ENCODE measurements around the gene EFCAB10.
A peak's percentile ranks its signal among the peaks of the same experiment; 100 is the strongest.
"Not testable (repeated sequence)": the region's sequence is repeated elsewhere in the genome, so short reads cannot be mapped to it uniquely, and the experiment has no call there.

EFCAB10 gene

GRCh38 chr7:105532709-105533460 lies 48.4 kb downstream of the EFCAB10 start:
- TF ChIP-seq CTCF (IDR thresholded peaks at IDR 0.05; ENCODE audit: insufficient read depth, low read depth, low read length, missing control alignments), result no peak
- H3K4me3 ChIP-seq (ENCODE audit: low read depth, low read length), result peak overlapping the region; percentile 89
- no peak for DNase-seq (ENCODE audit: low read depth)

GRCh38 chr7:105531792-105532671 lies 49.3 kb downstream of the EFCAB10 start, which contains the start of gene RINT1:
Gene RINT1, plus strand, starts transcription at chr7:105532201. Its CDS starts 115 bp downstream, at chr7:105532316.
- peak within 1 kb of the TSS; percentile 89 for H3K4me3 ChIP-seq (ENCODE audit: low read depth, low read length)
- TF ChIP-seq CTCF (IDR thresholded peaks at IDR 0.05; ENCODE audit: insufficient read depth, low read depth, low read length, missing control alignments), result peak; percentile 89
- peak; percentile 96 for DNase-seq (ENCODE audit: low read depth)

- TF ChIP-seq CTCF (IDR thresholded peaks at IDR 0.05; ENCODE audit: insufficient read depth, low read depth, low read length, missing control alignments), result no peak
- DNase-seq (ENCODE audit: low read depth), result no peak
- no peak overlapping the region for H3K4me3 ChIP-seq (ENCODE audit: low read depth, low read length)
These were observed 50.7 kb downstream of the EFCAB10 start for GRCh38 chr7:105530546-105530945.

GRCh38 chr7:105530126-105530525 lies 51.2 kb downstream of the EFCAB10 start:
- no peak for DNase-seq (ENCODE audit: low read depth)
- TF ChIP-seq CTCF (IDR thresholded peaks at IDR 0.05; ENCODE audit: insufficient read depth, low read depth, low read length, missing control alignments), result no peak
- H3K4me3 ChIP-seq (ENCODE audit: low read depth, low read length), result no peak overlapping the region

- not testable (repeated sequence) for DNase-seq (ENCODE audit: low read depth); H3K4me3 ChIP-seq (ENCODE audit: low read depth, low read length)
These were observed 53.6 kb downstream of the EFCAB10 start for GRCh38 chr7:105527737-105528136.

GRCh38 chr7:105524840-105525239 lies 56.5 kb downstream of the EFCAB10 start:
- DNase-seq (ENCODE audit: low read depth), result no peak
- no peak for TF ChIP-seq CTCF (IDR thresholded peaks at IDR 0.05; ENCODE audit: insufficient read depth, low read depth, low read length, missing control alignments)

GRCh38 chr7:105524423-105524822 lies 56.9 kb downstream of the EFCAB10 start:
- H3K4me3 ChIP-seq (ENCODE audit: low read depth, low read length); DNase-seq (ENCODE audit: low read depth): not testable (repeated sequence)

More at GRCh38 chr7:105524840-105525239, 56.5 kb downstream of the EFCAB10 start:
- no peak overlapping the region for H3K4me3 ChIP-seq (ENCODE audit: low read depth, low read length)
